ENCODE data around the gene GPC3.

GRCh38 chrX:133563705-133564104 is 421.7 kb downstream of the GPC3 start:
- no peak for TF ChIP-seq CTCF (IDR thresholded peaks at IDR 0.05)
- TF ChIP-seq POLR2AphosphoS5 (IDR thresholded peaks at IDR 0.05; ENCODE audit: insufficient read depth in 1 of 2, low read depth in 1 of 2): no peak
- TF ChIP-seq POLR2A (IDR thresholded peaks at IDR 0.05): no peak
